SK-N-SH treated with all-trans-retinoic acid at 6 μM for 48 hours (cell line): ENCODE results near the gene CBX7.

Experiments used
- ARNTL ChIP-seq: fragments of 450-650 bp; formaldehyde crosslinking; IDR thresholded peaks from 2 replicates; pipeline ENCODE4 v1.5.0; 2020; ENCODE audit warnings: low read depth, mild to moderate bottlenecking, moderate library complexity, borderline replicate concordance
- BACH2 ChIP-seq: fragments of 250-450 bp; sonication (Bioruptor Pico); IDR thresholded peaks from 2 replicates; pipeline ENCODE4 v1.9.0; 2021; ENCODE audit warnings: mild to moderate bottlenecking, borderline replicate concordance
- CREB5 ChIP-seq: fragments of 250-450 bp; sonication (Bioruptor Pico); IDR thresholded peaks from 2 replicates; pipeline ENCODE4 v1.5.1; 2020; ENCODE audit warnings: low read depth, mild to moderate bottlenecking, moderate library complexity
- CSRNP3 ChIP-seq: fragments of 250-450 bp; sonication (Bioruptor Pico); IDR thresholded peaks from 2 replicates; pipeline ENCODE4 v1.5.1; 2021; ENCODE audit warnings: mild to moderate bottlenecking, moderate library complexity
- ISL1 ChIP-seq: fragments of 250-450 bp; sonication (Bioruptor Pico); IDR thresholded peaks from 2 replicates; pipeline ENCODE4 v2.1.2; 2022; ENCODE audit warnings: mild to moderate bottlenecking, moderate library complexity
- PATZ1 ChIP-seq: fragments of 250-450 bp; sonication (Bioruptor Pico); IDR thresholded peaks from 2 replicates; pipeline ENCODE4 v1.8.0; 2020; ENCODE audit warnings: mild to moderate bottlenecking, moderate library complexity, borderline replicate concordance
- PPARA ChIP-seq: fragments of 250-450 bp; sonication (Bioruptor Pico); IDR thresholded peaks from 2 replicates; pipeline ENCODE4 v1.5.0; 2020; ENCODE audit warnings: mild to moderate bottlenecking, borderline replicate concordance
- RARB ChIP-seq: fragments of 250-450 bp; sonication (Bioruptor Pico); IDR thresholded peaks from 2 replicates; pipeline ENCODE4 v1.8.0; 2021; ENCODE audit warnings: mild to moderate bottlenecking, moderate library complexity
- SNAI2 ChIP-seq: fragments of 250-450 bp; sonication (Bioruptor Pico); IDR thresholded peaks from 2 replicates; pipeline ENCODE4 v1.5.0; 2020; ENCODE audit warnings: mild to moderate bottlenecking, moderate library complexity
- TSHZ2 ChIP-seq: fragments of 250-450 bp; sonication (Bioruptor Pico); IDR thresholded peaks from 2 replicates; pipeline ENCODE4 v1.5.0; 2020; ENCODE audit warnings: mild to moderate bottlenecking, moderate library complexity
- ZFP3 ChIP-seq: fragments of 250-450 bp; sonication (Bioruptor Pico); IDR thresholded peaks from 2 replicates; pipeline ENCODE4 v1.5.0; 2020; ENCODE audit warnings: mild to moderate bottlenecking, moderate library complexity
- ZFP30 ChIP-seq: fragments of 450-650 bp; formaldehyde crosslinking; IDR thresholded peaks from 2 replicates; pipeline ENCODE4 v1.5.0; 2022; ENCODE audit warnings: mild to moderate bottlenecking, moderate library complexity

- TF ChIP-seq PATZ1 (no peak), ZFP30 (CRISPR knock-in tag) (no peak), CREB5 (CRISPR knock-in tag) (no peak), RARB (CRISPR knock-in tag) (no peak), ZFP3 (CRISPR knock-in tag) (no peak), CSRNP3 (CRISPR knock-in tag) (no peak), SNAI2 (CRISPR knock-in tag) (no peak), PPARA (CRISPR knock-in tag) (no peak), ISL1 (CRISPR knock-in tag) (no peak), TSHZ2 (CRISPR knock-in tag) (no peak), ARNTL (CRISPR knock-in tag) (no peak), BACH2 (no peak)
Measured at GRCh38 chr22:39101226-39101625, 51.3 kb downstream of the CBX7 start.
